Erythroblast (primary cell): ENCODE data around the gene EFHB.

Experiments used
- DNase-seq, 2 experiments: peaks; one replicate each; lab custom pipeline; 2025; lab: John Stamatoyannopoulos, UW
- GATA1 ChIP-seq: IDR thresholded peaks from 2 replicates; pipeline ENCODE4 v1.6.1; 2011; ENCODE audit warnings: low read depth, mild to moderate bottlenecking, control low read depth, low read length, moderate library complexity
- POLR2A ChIP-seq: IDR thresholded peaks from 2 replicates; pipeline ENCODE4 v1.6.1; 2011; ENCODE audit warnings: mild to moderate bottlenecking, low read length

Gene EFHB, protein sequence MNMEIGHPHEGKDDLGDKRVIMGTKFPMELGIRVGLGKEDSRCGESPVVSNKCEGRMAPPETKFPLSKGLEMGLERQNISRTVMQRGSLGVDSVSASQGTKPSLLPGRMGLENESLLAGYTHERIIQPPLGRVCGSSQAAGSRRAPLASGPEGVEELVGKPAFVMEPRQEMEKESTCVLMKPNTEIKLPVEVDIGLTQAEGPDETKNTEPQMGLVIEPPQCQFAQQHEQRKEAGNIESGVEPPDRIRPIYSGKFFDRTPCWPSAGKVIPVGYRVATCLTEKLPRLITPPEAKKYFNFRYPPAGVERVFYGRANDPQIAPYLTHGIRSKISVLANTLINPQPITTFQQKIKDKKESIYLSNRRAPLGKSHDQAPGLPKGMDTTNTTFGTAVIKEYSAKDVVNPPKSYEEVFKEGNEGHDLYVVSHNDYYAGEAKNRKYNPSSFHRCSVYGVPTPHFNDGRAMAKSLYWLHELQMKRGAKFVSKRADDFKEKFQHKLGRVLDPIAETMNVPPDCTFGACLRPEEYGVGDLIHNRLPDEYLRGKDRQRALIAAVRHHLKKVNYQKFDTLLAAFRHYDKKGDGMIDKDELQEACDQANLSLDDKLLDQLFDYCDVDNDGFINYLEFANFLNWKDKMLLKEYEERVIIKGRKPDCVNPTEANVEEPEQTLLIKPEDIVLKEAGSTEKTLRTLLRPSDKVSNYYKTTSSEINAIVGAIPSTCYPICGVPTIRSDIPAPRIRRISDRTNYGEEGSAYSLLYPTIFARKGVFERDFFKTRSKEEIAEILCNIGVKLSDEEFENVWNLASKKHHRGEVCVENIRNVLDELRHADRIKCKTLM

DNA sequence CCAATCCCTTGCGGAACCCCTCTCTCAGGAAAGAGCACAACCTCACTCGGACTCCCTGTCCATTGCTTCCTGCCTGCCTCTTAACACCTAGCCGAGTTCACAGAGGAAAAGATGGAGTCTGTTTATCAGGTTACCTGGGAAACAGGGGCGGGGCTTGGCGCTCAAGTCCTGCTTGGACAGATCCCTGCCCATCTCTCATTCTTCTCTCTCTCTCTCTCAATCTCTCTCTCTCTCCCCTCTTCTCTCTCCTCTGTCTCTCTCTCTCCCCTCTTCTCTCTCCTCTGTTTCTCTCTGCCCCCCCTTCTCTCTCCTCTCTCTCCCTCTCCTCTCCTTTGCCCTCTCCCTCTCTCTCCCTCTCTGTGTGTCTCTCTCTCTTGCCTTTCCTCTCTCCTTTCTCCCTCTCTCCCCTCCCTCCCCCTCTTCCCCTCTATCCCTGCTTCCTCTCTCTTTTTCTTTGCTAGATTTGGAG, at the start of gene EFHB:
Gene EFHB, minus strand, starts transcription at position 120 of the 469 bp plus-strand sequence. CDS start 199 bp downstream, outside the sequence.
- TF ChIP-seq GATA1, result no peak
- no peak for TF ChIP-seq POLR2A
- peak; percentile 74 for DNase-seq

DNA sequence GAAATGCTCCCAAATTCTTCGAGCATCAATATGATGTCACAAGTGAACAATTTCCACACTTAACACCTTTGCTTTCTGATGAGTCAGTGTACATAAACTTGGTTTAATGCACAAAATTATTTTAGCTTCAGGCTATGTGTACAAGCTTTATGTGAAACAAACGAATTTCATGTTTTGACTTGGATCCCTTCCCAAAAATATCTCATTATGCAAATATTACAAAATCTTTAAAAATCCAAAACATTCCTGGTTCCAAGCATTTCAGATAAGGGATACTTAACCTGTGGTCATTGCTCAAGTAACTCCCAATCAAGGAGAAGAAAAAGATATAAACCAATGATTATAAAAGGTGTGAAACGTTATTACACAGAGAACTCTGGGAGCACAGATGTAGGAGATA, 38.0 kb upstream of the EFHB start:
- no peak for DNase-seq

DNA sequence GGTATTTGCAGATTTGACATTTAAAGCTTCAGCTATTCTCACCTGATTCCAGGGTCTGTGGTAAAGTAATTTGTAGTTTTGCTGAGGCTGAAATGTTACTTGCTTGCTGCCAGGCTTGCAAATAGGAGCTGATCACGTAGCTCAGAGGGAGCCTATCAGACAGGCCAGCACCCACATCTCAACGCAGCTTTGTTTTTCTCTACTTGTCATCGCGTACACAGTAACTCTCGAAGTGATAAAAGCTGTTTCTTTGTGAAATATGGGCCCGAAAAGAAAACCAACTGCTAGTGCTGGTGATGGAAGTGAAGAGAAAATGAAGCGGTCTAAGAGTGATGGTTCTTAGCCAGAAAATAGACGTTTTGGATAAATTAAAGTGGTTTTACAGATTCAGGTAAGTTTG, 36.3 kb upstream of the EFHB start:
- DNase-seq, result no peak
- TF ChIP-seq GATA1 (no peak), POLR2A (no peak)

More for the DNA sequence above, 38.0 kb upstream of the EFHB start:
- TF ChIP-seq POLR2A (no peak), GATA1 (no peak)

DNA sequence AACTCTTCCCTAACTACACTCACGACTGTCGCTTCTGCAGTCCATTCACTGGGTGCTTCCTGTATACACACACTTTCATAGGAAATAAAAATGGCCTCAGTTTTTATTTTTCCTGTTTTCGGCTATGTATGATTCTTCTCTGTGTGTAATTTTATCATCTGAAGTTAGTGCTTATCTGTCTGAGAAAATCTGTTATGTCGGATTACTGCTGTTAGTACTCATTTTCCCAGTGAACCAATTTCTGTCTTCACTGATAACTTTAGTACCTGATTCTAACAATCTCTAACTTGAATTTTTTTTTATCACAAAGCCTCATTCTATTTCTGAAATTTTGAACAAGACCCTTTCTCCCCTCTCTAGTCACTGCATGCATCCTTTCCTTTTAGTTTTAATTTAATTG, 33.8 kb upstream of the EFHB start:
- peak; percentile 19 to 67 for DNase-seq
- TF ChIP-seq POLR2A (no peak), GATA1 (no peak)

DNA sequence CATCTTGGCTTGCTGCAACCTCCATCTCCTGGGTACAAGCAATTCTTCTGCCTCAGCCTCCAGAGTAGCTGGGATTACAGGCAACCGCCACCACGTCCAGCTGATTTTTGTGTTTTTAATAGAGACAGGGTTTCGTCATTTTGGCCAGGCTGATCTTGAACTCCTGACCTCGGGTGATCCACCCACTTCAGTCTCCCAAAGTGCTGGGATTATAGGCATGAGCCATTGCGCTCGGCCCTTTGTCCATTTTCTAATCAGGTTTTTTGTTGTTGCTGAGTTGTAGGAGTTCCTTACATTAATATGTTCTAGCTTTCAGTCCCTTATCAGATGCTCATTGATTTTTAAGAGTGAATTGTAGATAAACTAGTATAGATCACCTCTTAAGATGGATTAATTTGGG, 33.2 kb upstream of the EFHB start:
- TF ChIP-seq GATA1 (no peak), POLR2A (no peak)
- DNase-seq, result no peak

DNA sequence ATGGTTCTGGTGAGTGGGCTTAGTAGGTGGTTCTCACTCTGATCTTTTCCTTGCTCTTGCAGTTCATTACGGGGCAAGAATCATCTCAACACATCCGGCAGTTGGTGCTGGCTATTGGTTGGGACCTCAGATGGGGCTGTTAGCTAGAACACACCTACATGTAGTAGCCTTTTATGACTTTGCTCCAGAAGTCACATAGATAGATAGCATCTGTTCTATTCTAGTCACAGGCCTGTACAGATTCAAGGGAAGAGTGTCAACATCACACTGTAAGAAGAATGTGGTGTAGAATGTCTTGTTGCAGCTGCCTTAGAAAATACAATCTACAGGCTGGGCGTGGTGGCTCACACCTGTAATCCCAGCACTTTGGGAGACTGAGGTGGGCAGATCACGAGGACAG, 27.9 kb upstream of the EFHB start:
- TF ChIP-seq GATA1 (no peak), POLR2A (no peak)

DNA sequence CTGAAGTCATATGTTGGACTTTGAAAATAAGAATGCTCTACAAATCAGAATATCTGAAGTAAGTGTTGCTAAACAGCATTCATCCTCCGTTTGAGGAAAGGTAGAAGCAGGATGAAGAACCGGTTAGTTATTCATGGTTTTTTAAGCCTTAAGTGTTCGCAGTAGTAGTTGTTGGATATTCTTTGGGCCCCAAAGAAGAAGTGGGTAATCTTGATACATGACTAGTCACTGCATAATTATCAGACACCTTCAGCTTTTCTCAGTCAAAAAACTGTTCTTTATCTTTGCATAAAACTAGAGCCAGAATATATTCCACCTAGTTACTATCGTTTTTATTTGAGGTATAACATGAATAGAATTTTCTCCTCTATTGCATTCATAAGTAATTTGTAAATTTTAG, 26.7 kb upstream of the EFHB start:
- TF ChIP-seq GATA1, result no peak
- TF ChIP-seq POLR2A, result peak; percentile 25
- DNase-seq, result peak; percentile 58 to 77

More for the DNA sequence above, 27.9 kb upstream of the EFHB start:
- no peak for DNase-seq

DNA sequence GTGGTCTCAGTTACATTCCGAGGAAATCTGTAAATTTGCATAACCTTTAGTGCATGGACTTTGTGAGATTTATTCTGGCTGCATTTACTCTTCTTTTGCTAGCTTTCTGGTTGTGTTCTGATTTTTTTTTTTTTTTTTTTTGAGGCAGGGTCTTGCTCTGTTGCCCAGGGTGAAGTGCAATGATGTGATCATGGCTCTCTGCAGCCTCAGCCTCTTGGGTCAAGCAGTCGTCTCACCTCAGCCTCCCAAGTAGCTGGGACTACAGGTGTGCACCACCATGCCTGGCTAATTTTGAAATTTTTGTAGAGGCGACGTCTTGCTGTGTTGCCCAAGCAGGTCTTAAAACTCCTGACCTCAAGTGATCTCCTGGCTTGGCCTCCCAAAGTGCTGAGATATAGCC, 25.5 kb upstream of the EFHB start:
- DNase-seq, result peak; percentile 13 to 24
- TF ChIP-seq POLR2A (no peak), GATA1 (no peak)

DNA sequence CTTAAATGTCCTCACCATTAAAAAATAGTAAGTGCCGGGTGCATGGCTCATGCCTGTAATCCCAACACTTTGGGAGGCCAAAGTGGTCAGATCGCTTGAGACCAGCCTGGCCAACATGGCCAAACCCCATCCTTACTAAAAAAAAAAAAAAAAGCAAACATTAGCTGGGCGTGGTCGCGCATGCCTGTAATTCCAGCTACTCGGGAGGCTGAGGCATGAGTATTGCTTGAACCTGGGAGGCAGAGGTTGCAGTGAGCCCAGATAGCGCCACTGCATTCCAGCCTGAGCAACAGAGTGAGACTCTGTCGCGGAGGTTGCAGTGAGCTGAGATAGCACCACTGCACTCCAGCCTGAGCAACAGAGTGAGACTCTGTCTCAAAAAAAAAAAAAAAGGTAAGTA, 23.3 kb upstream of the EFHB start:
- DNase-seq, result peak in 1 of 2 experiments; percentile 15

DNA sequence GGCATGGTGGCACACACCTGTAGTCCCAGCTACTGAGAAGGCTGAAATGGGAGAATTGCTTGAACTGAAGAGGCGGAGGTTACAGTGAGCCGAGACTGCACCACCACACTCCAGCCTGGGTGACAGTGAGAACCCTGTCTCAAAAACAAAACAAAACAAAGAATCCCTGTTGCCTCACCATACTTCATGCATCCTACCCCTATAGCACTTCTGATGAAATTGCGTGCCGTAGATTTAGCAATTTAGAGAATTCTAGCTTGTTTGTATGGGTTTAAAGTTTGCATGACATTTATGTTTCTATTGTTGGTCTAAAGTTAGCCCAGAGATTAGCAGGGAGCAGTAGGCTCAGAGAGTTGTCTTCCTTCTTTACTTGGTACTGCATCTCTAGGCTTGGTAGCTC, 20.7 kb upstream of the EFHB start:
- no peak for TF ChIP-seq GATA1
- no peak for TF ChIP-seq POLR2A
- no peak for DNase-seq

DNA sequence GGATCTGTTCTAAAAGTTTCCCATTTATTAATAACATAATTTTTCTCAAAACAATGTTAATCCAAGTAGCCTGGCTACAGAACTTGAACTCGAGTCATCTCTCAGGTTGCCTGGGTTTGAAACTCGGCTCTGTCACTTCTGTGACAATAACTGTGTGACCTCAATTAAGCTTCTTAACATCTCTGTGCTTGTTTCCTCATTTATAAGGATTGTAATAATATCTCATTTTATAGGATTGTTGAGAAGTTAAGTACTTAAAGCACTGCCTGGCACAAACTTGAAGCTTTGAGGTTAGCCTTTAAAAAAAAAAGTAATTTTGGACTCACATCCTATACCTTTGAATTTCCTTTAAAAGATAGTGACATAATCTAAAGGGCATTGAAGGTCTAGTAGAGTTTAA, 16.3 kb upstream of the EFHB start:
- no peak for DNase-seq
- no peak for TF ChIP-seq POLR2A
- no peak for TF ChIP-seq GATA1

DNA sequence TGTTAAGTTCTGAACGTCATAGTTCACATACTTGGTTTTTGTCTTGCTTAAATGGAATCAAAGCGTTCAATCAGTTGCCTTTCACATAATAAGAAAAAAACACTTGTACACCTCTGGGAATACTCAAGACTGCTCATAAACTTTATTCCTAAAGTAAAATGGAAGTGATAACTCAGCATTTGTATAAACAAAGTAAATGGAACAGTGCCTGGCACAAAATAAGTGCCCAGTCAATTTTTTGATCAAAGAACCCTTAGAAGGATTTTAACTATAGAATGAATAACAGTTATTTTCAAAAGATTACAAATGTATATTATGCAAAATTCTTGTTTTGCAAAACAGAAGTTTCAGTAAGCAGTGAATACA, 14.2 kb upstream of the EFHB start:
- TF ChIP-seq POLR2A, result no peak
- TF ChIP-seq GATA1, result no peak
- DNase-seq, result no peak

DNA sequence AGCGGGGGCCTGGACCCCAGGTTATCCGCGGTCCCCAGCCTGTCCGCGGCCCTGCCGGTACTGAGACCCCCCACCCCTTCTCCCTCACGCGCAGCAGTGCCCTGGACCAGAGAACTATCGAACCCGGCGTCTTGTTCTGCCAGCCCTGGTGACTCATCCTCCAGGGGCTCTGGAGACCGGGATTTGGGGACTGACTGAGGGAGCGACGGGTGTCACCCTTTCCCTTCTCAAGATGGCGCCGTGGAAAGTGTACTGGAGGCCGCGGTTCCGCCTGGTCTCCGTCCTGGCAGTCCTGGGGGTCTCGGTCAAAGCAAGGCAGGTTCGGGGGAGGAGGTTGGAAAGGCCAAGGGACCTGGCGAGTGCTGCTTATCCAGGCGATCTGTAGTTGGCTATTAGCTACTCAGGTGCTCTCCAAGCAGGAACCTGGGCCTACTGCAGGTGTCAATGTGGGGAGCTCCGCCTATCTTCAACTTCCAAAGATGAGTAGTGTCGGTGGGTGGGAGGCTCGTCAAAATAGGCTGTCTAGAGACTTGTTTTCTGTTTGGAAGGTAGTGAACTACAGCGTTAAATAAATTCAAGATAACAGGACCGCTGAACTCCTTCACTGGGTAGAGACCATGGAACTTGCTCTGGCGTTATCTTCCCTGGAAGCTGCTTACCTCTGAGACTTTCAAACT, 13.7 kb upstream of the EFHB start:
- peak; percentile 75 to 83 for DNase-seq
- TF ChIP-seq GATA1 (no peak), POLR2A (no peak)

DNA sequence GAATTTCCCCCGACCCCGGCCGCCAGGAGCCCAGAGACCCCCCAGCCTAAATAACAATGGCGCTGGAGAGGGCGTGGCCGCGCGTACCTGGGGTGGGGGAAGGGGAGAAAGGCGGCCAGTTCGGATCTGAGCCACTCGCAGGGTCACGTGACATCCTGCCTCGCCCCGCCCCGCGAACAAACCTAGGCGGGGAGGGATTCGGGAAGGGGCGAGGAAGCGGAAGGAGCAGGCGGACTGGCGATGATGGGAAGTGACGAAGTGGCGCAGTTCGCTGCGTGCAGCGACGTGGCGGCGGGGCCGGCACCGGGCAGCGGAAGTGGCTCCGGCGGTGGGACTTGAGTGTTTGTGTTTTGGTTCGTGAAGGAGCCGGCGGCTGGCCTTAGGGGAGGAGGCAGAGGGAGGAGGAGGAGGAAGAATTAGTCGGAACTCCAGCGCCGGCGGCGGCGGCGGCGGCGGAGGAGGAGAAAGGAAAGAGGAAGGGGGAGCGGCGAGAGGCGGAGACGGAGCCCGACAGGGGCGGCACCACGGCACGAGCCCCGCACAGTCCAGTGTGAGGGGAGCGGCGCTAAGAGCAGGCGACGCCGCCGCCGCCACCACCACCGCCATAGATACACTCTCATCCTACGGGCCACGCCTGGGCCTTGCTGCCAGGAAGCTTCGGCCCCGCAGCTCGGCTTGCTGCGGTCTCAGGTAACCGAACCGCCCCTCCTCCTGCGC, 13.0 kb upstream of the EFHB start, which contains the start of gene RAB5A:
Gene RAB5A, plus strand, starts transcription at position 266 of the 717 bp plus-strand sequence. CDS start 3,802 bp downstream, outside the sequence.
- DNase-seq, result peak; percentile 97 to 98
- peak; percentile 91 for TF ChIP-seq POLR2A
- no peak for TF ChIP-seq GATA1
